GM12878 (cell line): ENCODE measurements around the gene TMEM250. TPM values are rescaled to one million over a fixed set of nuclear protein-coding genes. Genes with fewer than 3 reads are reported as not detected.

Experiments
- ATAC-seq: fragments of 200-7000 bp; cut with Tn5 transposase; 3 replicates; pipeline ENCODE4 v1.9.1; 2020; ENCODE audit warnings: mild to moderate bottlenecking, moderate library complexity
- BruUV-seq: library from RNA; stranded (reverse); fragments of 400-500 nt; replicated peaks from 2 replicates; lab custom pipeline; 2021; lab: Mats Ljungman, UMichigan
- CTCF ChIA-PET: fragments of 300-600 bp; sonication (Branson Sonifier 250); formaldehyde crosslinking; extraction: SDS; loops from one replicate; lab custom pipeline; 2021; ENCODE audit warnings: inconsistent platforms; lab: Yijun Ruan, JAX
- POLR2A ChIA-PET: fragments of 350-600 bp; formaldehyde crosslinking; extraction: SDS; loops from one replicate; lab custom pipeline; 2021; ENCODE audit warnings: inconsistent platforms; lab: Charles Lee
- RAD21 ChIA-PET: fragments of 300-600 bp; sonication (Branson Sonifier 250); formaldehyde crosslinking; loops from one replicate; lab custom pipeline; 2023; ENCODE audit warnings: antibody characterized with exemption; ENCODE audit not compliant: unreplicated experiment; lab: Charles Lee
- SMC1A ChIA-PET: fragments of 300-600 bp; sonication (Branson Sonifier 250); formaldehyde crosslinking; loops from one replicate; lab custom pipeline; 2023; ENCODE audit not compliant: unreplicated experiment, uncharacterized antibody; lab: Charles Lee
- DNase-seq: peaks from one replicate; pipeline ENCODE4 v3.0.0-alpha.2; 2011; ENCODE audit warnings: low read depth, low spot score
- FAIRE-seq: peaks from 3 replicates; lab custom pipeline; 2011; peaks lifted over from hg19 to GRCh38; lab: Jason Lieb, UNC
- H2AFZ ChIP-seq: 2 replicates; pipeline ENCODE4 v1.6.0; 2011; ENCODE audit warnings: low read depth, low read length, control low read depth; ENCODE audit not compliant: control insufficient read depth
- H3K27ac ChIP-seq: 2 replicates; pipeline ENCODE4 v1.5.1; 2011; ENCODE audit warnings: control low read depth; ENCODE audit not compliant: control insufficient read depth, insufficient read depth
- H3K27me3 ChIP-seq, 2 experiments: replicated peaks in 1 of 2; 2 replicates each; pipeline versions ENCODE4 v1.6.0 to v1.6.1; 2011; ENCODE audit warnings: low read length in 1 of 2; ENCODE audit not compliant: control insufficient read depth in 2 of 2, insufficient read depth in 2 of 2
- H3K36me3 ChIP-seq, 2 experiments: 2 replicates each; pipeline ENCODE4 v1.5.1; 2011; ENCODE audit warnings: low read length in 1 of 2; ENCODE audit not compliant: control insufficient read depth in 2 of 2, insufficient read depth in 2 of 2
- H3K4me1 ChIP-seq: 2 replicates; pipeline ENCODE4 v1.6.1; 2011; ENCODE audit warnings: mild to moderate bottlenecking, low read length, moderate library complexity, mixed read lengths; ENCODE audit not compliant: control insufficient read depth, insufficient read depth
- H3K4me2 ChIP-seq: 2 replicates; pipeline ENCODE4 v1.6.0; 2011; ENCODE audit warnings: control low read depth; ENCODE audit not compliant: control insufficient read depth, insufficient read depth
- H3K4me3 ChIP-seq: fragments of 200-600 bp; sonication (generic); 2 replicates; pipeline ENCODE4 v1.5.1; 2016
- H3K79me2 ChIP-seq: 2 replicates; pipeline ENCODE4 v1.6.0; 2011; ENCODE audit warnings: low read length; ENCODE audit not compliant: control insufficient read depth, insufficient read depth
- H3K9ac ChIP-seq: 2 replicates; pipeline ENCODE4 v1.8.0; 2011; ENCODE audit warnings: low read length, control low read depth, mixed read lengths; ENCODE audit not compliant: control insufficient read depth, insufficient read depth
- H3K9me3 ChIP-seq: replicated peaks from 3 replicates; pipeline ENCODE4 v1.5.1; 2011; ENCODE audit warnings: mild to moderate bottlenecking, low read length; ENCODE audit not compliant: control insufficient read depth, insufficient read depth
- H4K20me1 ChIP-seq: 2 replicates; pipeline ENCODE4 v1.6.0; 2011; ENCODE audit not compliant: control insufficient read depth, insufficient read depth
- ATF7 ChIP-seq: fragments of 450-650 bp; IDR thresholded peaks from 2 replicates; pipeline ENCODE4 v1.6.1; 2016; ENCODE audit warnings: low read depth, mild to moderate bottlenecking
- CBX5 ChIP-seq: sonication (generic); IDR thresholded peaks from 2 replicates; pipeline ENCODE4 v1.6.1; 2016; ENCODE audit warnings: low read depth, moderate library complexity, mild to moderate bottlenecking, inconsistent platforms
- CHD1 ChIP-seq: IDR thresholded peaks from 2 replicates; pipeline ENCODE4 v1.6.1; 2012; ENCODE audit warnings: low read depth, low read length, improper control_type of control experiment
- IRF4 ChIP-seq: IDR thresholded peaks from 2 replicates; pipeline ENCODE4 v1.6.1; 2011; ENCODE audit warnings: low read depth, low read length
- SPI1 ChIP-seq: IDR thresholded peaks from 2 replicates; pipeline ENCODE4 v1.6.1; 2011; ENCODE audit warnings: low read depth, mild to moderate bottlenecking, low read length, moderate library complexity, borderline replicate concordance; ENCODE audit not compliant: insufficient read depth
- STAT1 ChIP-seq: fragments of 450-650 bp; conservative IDR thresholded peaks from 2 replicates; pipeline ENCODE4 v1.6.1; 2014; ENCODE audit warnings: antibody characterized with exemption, mild to moderate bottlenecking
- STAT3 ChIP-seq: IDR thresholded peaks from 2 replicates; pipeline ENCODE4 v1.6.1; 2011; ENCODE audit warnings: low read depth, low read length, improper control_type of control experiment
- SUZ12 ChIP-seq: fragments of 200-600 bp; sonication (generic); IDR thresholded peaks from one replicate; pipeline ENCODE4 v1.6.1; 2018; ENCODE audit warnings: antibody characterized with exemption, mild to moderate bottlenecking; ENCODE audit not compliant: unreplicated experiment
- ZNF274 ChIP-seq: IDR thresholded peaks from one replicate; pipeline ENCODE4 v1.8.0; 2011; ENCODE audit not compliant: insufficient read length, insufficient read depth
- ZNF384 ChIP-seq: IDR thresholded peaks from 2 replicates; pipeline ENCODE4 v1.6.1; 2012; ENCODE audit warnings: low read depth, mild to moderate bottlenecking, low read length, improper control_type of control experiment, borderline replicate concordance
- WGBS: methylation state at CpG from one replicate; pipeline ENCODE4 v1.1.6; 2016; ENCODE audit warnings: low lambda C conversion rate; ENCODE audit not compliant: insufficient replicate concordance, insufficient coverage; ENCODE audit errors: missing lambda C conversion rate; 5-methylcytosine and 5-hydroxymethylcytosine counted together
- in situ Hi-C: fragments of 300-500 bp; cut with MboI; formaldehyde crosslinking; loops from 9 replicates; pipeline ENCODE4 v1.14.3; 2018; ENCODE audit warnings: mixed read lengths
- intact Hi-C: fragments of 100-400 bp; cut with micrococcal nuclease; formaldehyde crosslinking; loops from one replicate; pipeline ENCODE4 v1.14.2; 2022; ENCODE audit not compliant: unreplicated experiment
- polyA plus RNA-seq, 11 experiments: library from polyadenylated mRNA; depleted of rRNA in 4 of 11; unstranded in 6 of 11; stranded (reverse) in 5 of 11; fragments of >200 nt; fragmentation: Nextera tagmentation in 4 of 11; fragmentation: Illumina TruSeq in 1 of 11; extraction: Ambion mirVana in 4 of 11; extraction: Trizol in 1 of 11; gene quantifications; 1 replicate in 1 of 11; 2 replicates in 10 of 11; pipeline versions ENCODE4 v1.2.1 to v1.2.3, GENCODE V29; 2011 to 2016; ENCODE audit warnings: inconsistent platforms in 2 of 11, missing spikeins in 2 of 11, low read depth in 1 of 11
- total RNA-seq, 4 experiments: library from RNA; depleted of rRNA in 3 of 4; stranded (reverse); fragments of >200 nt in 3 of 4; fragmentation: Illumina TruSeq in 1 of 4; extraction: Trizol in 1 of 4; gene quantifications; 2 replicates each; pipeline versions ENCODE4 v1.2.1 to v1.2.3, GENCODE V29; 2013 to 2021
- TF ChIP-seq, protein P1 (sequence below): IDR thresholded peaks from 2 replicates; pipeline ENCODE4 v1.6.1; 2011; ENCODE audit warnings: mild to moderate bottlenecking, low read depth, low read length, moderate library complexity; ENCODE audit not compliant: insufficient replicate concordance
- TF ChIP-seq, protein P2 (sequence below), 3 experiments: IDR thresholded peaks in 2 of 3; conservative IDR thresholded peaks in 1 of 3; 2 replicates each; pipeline ENCODE4 v1.5.1; 2011; ENCODE audit warnings: low read depth in 3 of 3, low read length in 3 of 3, mild to moderate bottlenecking in 3 of 3, control low read depth in 2 of 3, moderate library complexity in 2 of 3, inconsistent platforms in 1 of 3, mixed read lengths in 1 of 3; ENCODE audit not compliant: control insufficient read depth in 2 of 3, insufficient read depth in 1 of 3; ENCODE audit errors: extremely low read depth in 1 of 3
- TF ChIP-seq, protein P3 (sequence below): IDR thresholded peaks from 2 replicates; pipeline ENCODE4 v1.6.1; 2011; ENCODE audit warnings: borderline replicate concordance, low read depth, mild to moderate bottlenecking, moderate library complexity, low read length; ENCODE audit not compliant: insufficient read depth, poor library complexity, severe bottlenecking

Gene TMEM250
- total and polyA plus RNA-seq, 10 of the 15 experiments (the other 5 are each of a cell fraction or from before 2014, with no cell fraction given): 0.39 to 39.9 (median 8.5) TPM

DNA sequence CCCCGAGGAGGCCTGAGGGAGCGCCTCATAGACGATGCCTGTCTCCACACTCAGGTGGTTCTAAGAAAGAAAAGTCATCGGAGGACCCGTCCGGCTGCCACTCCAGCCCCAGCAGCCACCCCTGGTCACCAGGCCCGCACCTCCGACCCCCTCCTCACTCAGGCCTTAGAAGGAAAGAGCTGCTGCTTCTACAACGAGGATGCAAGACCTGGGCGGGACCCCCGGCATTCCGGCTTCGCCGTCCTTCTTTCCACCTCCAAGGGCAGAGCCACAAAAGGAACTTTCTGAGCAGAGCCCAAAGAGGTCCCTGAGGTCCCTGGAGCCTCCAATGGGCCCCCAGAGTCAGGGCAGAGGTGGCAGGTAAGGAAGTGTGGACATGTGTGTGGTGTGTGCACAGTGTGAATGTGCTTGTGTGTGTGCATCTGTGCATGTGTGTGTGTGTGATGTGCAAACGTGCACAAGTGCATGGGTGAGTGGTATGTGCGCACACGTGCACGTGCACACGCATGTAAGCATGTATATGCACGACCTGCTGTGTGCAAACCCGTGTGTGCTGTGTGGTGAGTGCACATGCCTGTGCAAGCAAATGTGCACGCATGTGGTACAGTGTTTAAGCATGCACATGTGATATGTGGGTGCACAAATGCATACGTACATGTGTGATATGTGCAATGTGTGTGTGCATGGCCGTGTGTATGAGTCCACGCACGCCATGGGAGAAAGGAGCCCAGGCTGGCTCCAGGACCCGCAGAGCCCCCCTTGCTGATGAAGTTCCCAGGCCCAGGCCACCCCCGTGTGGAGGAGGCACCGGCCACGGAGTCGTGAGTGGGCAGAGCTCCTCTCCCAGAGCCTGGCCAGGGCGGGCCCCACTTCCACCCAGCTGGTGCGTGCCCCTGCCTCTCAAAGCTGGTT, 27.7 kb upstream of the TMEM250 start:
- Histone ChIP-seq H3K4me2 (no peak overlapping the region), H3K4me1 (no peaks in the 10 kb centered on the region), H3K9ac (no peak overlapping the region), H3K27ac (no peak overlapping the region), H3K9me3 (no peaks in the 10 kb centered on the region), H3K4me3 (no peak overlapping the region), H3K27me3 (peaks cover 0 to 2% of the 10 kb centered on the region in 2 experiments; a peak in 2 of 4 replicates), H4K20me1 (no peaks in the 10 kb centered on the region), H3K79me2 (no peaks in the 10 kb centered on the region), H2AFZ (no peak overlapping the region), H3K36me3 (no peaks in the 10 kb centered on the region)
- intact Hi-C loops (no loop called here), in situ Hi-C loops (no loop called here)
- no peak for DNase-seq
- ATAC-seq: no peak
- ChIA-PET CTCF (no interaction called here), SMC1A (interaction anchor here (0.6 kb wide), 1 partner anchor 1952 kb away, joined by 3 read pairs; no protein-coding TSS in a partner anchor), POLR2A (no interaction called here), RAD21 (no interaction called here)
- BruUV-seq: no TSS peak
- WGBS: 26% methylated on average over 33 of the region's 33 CpGs
- FAIRE-seq: no peak
- TF ChIP-seq STAT1 (no peak), IRF4 (no peak), ATF7 (no peak), ZNF274 (no peak), ZNF384 (no peak), SPI1 (no peak), SUZ12 (no peak), CBX5 (no peak), STAT3 (no peak), CHD1 (no peak)
- TF ChIP-seq, protein P1, sequence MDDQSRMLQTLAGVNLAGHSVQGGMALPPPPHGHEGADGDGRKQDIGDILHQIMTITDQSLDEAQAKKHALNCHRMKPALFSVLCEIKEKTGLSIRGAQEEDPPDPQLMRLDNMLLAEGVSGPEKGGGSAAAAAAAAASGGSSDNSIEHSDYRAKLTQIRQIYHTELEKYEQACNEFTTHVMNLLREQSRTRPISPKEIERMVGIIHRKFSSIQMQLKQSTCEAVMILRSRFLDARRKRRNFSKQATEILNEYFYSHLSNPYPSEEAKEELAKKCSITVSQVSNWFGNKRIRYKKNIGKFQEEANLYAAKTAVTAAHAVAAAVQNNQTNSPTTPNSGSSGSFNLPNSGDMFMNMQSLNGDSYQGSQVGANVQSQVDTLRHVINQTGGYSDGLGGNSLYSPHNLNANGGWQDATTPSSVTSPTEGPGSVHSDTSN: peak; percentile 12
- TF ChIP-seq, protein P2, sequence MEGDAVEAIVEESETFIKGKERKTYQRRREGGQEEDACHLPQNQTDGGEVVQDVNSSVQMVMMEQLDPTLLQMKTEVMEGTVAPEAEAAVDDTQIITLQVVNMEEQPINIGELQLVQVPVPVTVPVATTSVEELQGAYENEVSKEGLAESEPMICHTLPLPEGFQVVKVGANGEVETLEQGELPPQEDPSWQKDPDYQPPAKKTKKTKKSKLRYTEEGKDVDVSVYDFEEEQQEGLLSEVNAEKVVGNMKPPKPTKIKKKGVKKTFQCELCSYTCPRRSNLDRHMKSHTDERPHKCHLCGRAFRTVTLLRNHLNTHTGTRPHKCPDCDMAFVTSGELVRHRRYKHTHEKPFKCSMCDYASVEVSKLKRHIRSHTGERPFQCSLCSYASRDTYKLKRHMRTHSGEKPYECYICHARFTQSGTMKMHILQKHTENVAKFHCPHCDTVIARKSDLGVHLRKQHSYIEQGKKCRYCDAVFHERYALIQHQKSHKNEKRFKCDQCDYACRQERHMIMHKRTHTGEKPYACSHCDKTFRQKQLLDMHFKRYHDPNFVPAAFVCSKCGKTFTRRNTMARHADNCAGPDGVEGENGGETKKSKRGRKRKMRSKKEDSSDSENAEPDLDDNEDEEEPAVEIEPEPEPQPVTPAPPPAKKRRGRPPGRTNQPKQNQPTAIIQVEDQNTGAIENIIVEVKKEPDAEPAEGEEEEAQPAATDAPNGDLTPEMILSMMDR (IDR thresholded peaks at IDR 0.05 in 2 of 3, conservative IDR thresholded peaks at IDR 0.05 in 1 of 3; ENCODE audit: control insufficient read depth in 2 of 3, extremely low read depth in 1 of 3, insufficient read depth in 1 of 3, low read depth in 3 of 3, low read length in 3 of 3): no peak
- TF ChIP-seq, protein P3, sequence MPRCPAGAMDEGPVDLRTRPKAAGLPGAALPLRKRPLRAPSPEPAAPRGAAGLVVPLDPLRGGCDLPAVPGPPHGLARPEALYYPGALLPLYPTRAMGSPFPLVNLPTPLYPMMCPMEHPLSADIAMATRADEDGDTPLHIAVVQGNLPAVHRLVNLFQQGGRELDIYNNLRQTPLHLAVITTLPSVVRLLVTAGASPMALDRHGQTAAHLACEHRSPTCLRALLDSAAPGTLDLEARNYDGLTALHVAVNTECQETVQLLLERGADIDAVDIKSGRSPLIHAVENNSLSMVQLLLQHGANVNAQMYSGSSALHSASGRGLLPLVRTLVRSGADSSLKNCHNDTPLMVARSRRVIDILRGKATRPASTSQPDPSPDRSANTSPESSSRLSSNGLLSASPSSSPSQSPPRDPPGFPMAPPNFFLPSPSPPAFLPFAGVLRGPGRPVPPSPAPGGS: peak; percentile 55
